ENCODE measurements around the gene COA4. TPM values are rescaled to one million over a fixed set of nuclear protein-coding genes. Genes with fewer than 3 reads are reported as not detected.
"Not testable (repeated sequence)": the region's sequence is repeated elsewhere in the genome, so short reads cannot be mapped to it uniquely, and the experiment has no call there.

The COA4 gene
- total RNA-seq, 1 experiment from 2014 or later = 155 TPM

GRCh38 chr11:73888244-73888643 is 11.6 kb upstream of the COA4 start:
- ChIA-PET POLR2A (no interaction called here), CTCF (no interaction called here)
- H3K4me3 ChIP-seq (ENCODE audit: low read depth in 2 of 2, low read length in 2 of 2) = no peak overlapping the region
- intact Hi-C loops (cut with micrococcal nuclease; ENCODE audit: unreplicated experiment) = no loop called here
- ATAC-seq (no peak), DNase-seq (ENCODE audit: low read depth, low spot score) (no peak)
- TF ChIP-seq CTCF (IDR thresholded peaks at IDR 0.05) (no peak), SIN3A (IDR thresholded peaks at IDR 0.05; ENCODE audit: borderline replicate concordance, insufficient read depth, low read depth, low read length) (no peak), TCF7L2 (IDR thresholded peaks at IDR 0.05; ENCODE audit: low read depth, low read length) (no peak), REST (IDR thresholded peaks at IDR 0.05; ENCODE audit: insufficient read depth in 1 of 2, low read depth in 2 of 2, low read length in 1 of 2) (no peak), POLR2AphosphoS5 (IDR thresholded peaks at IDR 0.05; ENCODE audit: low read depth, low read length) (no peak)
- in situ Hi-C loops (cut with HindIII; ENCODE audit: low pct_unique_long_range_greater_than_20kb, low sequenced_read_pairs) = no loop called here
- H3K36me3 ChIP-seq (ENCODE audit: control insufficient read depth, insufficient read depth, low read length) = no peaks in the 10 kb centered on the region; the same call in 1 of the 2 replicates
- BruUV-seq (replicated peaks) = no TSS peak
- no peaks in the 10 kb centered on the region for H3K9me3 ChIP-seq (ENCODE audit: control insufficient read depth, insufficient read depth, low read depth, low read length)
- no peak overlapping the region for H3K27ac ChIP-seq (ENCODE audit: low read length)
- H3K4me1 ChIP-seq (ENCODE audit: control insufficient read depth, insufficient read depth, low read length) = no peaks in the 10 kb centered on the region
- no peaks in the 10 kb centered on the region for H3K27me3 ChIP-seq (ENCODE audit: control insufficient read depth, insufficient read depth, low read length)

GRCh38 chr11:73883856-73884255 is 7.2 kb upstream of the COA4 start:
- ChIA-PET CTCF (no interaction called here), POLR2A (no interaction called here)
- H3K4me1 ChIP-seq (ENCODE audit: control insufficient read depth, insufficient read depth, low read length) = no peaks in the 10 kb centered on the region
- H3K27me3 ChIP-seq (ENCODE audit: control insufficient read depth, insufficient read depth, low read length) = no peaks in the 10 kb centered on the region
- ATAC-seq (no peak), DNase-seq (ENCODE audit: low read depth, low spot score) (no peak)
- H3K4me3 ChIP-seq (ENCODE audit: low read depth in 2 of 2, low read length in 2 of 2) = no peak overlapping the region
- no TSS peak for BruUV-seq (replicated peaks)
- in situ Hi-C loops (cut with HindIII; ENCODE audit: low pct_unique_long_range_greater_than_20kb, low sequenced_read_pairs) (no loop called here), intact Hi-C loops (cut with micrococcal nuclease; ENCODE audit: unreplicated experiment) (no loop called here)
- no peaks in the 10 kb centered on the region; the same call in 1 of the 2 replicates for H3K36me3 ChIP-seq (ENCODE audit: control insufficient read depth, insufficient read depth, low read length)
- TF ChIP-seq CTCF (IDR thresholded peaks at IDR 0.05) (no peak), TCF7L2 (IDR thresholded peaks at IDR 0.05; ENCODE audit: low read depth, low read length) (no peak), REST (IDR thresholded peaks at IDR 0.05; ENCODE audit: insufficient read depth in 1 of 2, low read depth in 2 of 2, low read length in 1 of 2) (no peak), SIN3A (IDR thresholded peaks at IDR 0.05; ENCODE audit: borderline replicate concordance, insufficient read depth, low read depth, low read length) (no peak), POLR2AphosphoS5 (IDR thresholded peaks at IDR 0.05; ENCODE audit: low read depth, low read length) (no peak)
- no peak overlapping the region for H3K27ac ChIP-seq (ENCODE audit: low read length)
- no peaks in the 10 kb centered on the region for H3K9me3 ChIP-seq (ENCODE audit: control insufficient read depth, insufficient read depth, low read depth, low read length)

GRCh38 chr11:73880449-73880848 is 3.8 kb upstream of the COA4 start:
- H3K4me3 ChIP-seq (ENCODE audit: low read depth in 2 of 2, low read length in 2 of 2); H3K27ac ChIP-seq (ENCODE audit: low read length); H3K36me3 ChIP-seq (ENCODE audit: control insufficient read depth, insufficient read depth, low read length); CTCF ChIA-PET; H3K9me3 ChIP-seq (ENCODE audit: control insufficient read depth, insufficient read depth, low read depth, low read length); ATAC-seq; BruUV-seq (replicated peaks); in situ Hi-C loops (cut with HindIII; ENCODE audit: low pct_unique_long_range_greater_than_20kb, low sequenced_read_pairs); DNase-seq (ENCODE audit: low read depth, low spot score); intact Hi-C loops (cut with micrococcal nuclease; ENCODE audit: unreplicated experiment); H3K27me3 ChIP-seq (ENCODE audit: control insufficient read depth, insufficient read depth, low read length); H3K4me1 ChIP-seq (ENCODE audit: control insufficient read depth, insufficient read depth, low read length): not testable (repeated sequence)
- POLR2A ChIA-PET = interaction anchor here (0.6 kb wide), 1 partner anchor 20 kb away, joined by 7 read pairs; no protein-coding TSS in a partner anchor
